Stimulated activated CD4-positive, alpha-beta T cell treated with anti-CD3 and anti-CD28 coated beads, Interleukin-12 subunit alpha, Interleukin-12 subunit beta, amount 100 ng/mL, for 4 hours (primary cell): ENCODE results near the gene FIP1L1.

Experiments
- DNase-seq: peaks from one replicate; pipeline ENCODE4 v3.0.0-alpha.2; 2020

FIP1L1 gene

GRCh38 chr4:53477636-53478035 is 100.2 kb downstream of the FIP1L1 start:
- no peak for DNase-seq

DNA sequence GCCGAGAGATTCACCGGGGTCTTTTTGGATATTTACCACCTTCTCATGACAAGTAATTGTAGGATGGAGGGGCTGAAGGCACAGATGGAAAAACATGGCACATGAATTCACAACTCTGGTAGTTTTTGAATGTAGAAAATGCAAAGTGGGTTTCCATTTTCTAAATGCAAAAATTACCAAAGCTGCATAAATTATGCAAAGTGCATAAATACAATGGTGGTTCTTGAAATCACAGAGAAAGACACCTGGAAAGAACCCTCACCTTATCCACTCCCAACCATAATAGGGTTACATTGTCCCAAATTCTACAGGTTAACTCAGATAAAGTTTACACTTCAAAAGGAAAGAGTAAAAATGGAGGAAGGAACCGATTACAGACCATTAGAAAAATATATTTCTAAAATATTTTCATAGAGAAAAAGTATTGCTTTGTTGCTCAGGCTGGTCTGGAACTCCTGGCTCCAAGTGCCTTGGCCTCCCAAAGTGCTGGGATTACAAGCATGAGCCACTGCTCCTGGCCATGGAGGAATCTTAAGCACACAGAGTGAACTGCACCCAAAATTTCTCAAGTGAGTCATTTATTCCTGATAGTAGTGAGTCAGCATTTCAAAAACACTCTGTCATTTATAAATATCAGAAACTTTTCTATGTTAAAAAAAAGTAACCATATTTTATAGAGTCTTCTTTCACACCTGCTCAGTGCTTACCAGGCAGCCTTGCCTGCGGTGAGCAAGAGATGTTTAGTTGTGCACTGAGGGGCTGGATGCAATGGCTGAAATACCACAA is 101.4 kb downstream of the FIP1L1 start:
- DNase-seq = no peak

GRCh38 chr4:53479736-53480525 is 102.5 kb downstream of the FIP1L1 start:
- DNase-seq = no peak

- no peak for DNase-seq
Observed at GRCh38 chr4:53480909-53481308, 103.5 kb downstream of the FIP1L1 start.

- no peak for DNase-seq
Observed at GRCh38 chr4:53481586-53481985, 104.1 kb downstream of the FIP1L1 start.

- no peak for DNase-seq
Observed at GRCh38 chr4:53483250-53483649, 105.8 kb downstream of the FIP1L1 start.

GRCh38 chr4:53484911-53485657 is 107.6 kb downstream of the FIP1L1 start:
- no peak for DNase-seq

GRCh38 chr4:53485658-53486040 is 108.2 kb downstream of the FIP1L1 start:
- DNase-seq = no peak

DNA sequence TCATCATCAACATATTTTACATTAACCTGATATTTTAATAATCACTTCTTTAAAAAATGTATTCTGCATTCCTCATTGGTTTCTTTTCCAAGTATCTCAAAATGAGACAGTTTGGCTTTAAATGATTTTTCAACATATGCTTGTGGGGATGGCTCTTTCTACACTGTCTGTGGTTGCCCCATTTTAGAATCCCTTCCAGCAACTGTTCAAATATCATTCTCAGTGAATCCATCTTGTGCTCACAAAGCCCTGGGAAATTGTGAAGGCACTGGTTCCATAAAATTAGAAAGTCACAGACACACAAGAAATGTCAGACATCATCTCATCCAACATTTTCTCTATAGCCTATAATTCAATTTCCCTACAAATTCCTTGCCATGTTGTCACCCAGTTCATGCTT is 110.3 kb downstream of the FIP1L1 start:
- no peak for DNase-seq

GRCh38 chr4:53489279-53489889 is 111.9 kb downstream of the FIP1L1 start:
- no peak for DNase-seq

DNA sequence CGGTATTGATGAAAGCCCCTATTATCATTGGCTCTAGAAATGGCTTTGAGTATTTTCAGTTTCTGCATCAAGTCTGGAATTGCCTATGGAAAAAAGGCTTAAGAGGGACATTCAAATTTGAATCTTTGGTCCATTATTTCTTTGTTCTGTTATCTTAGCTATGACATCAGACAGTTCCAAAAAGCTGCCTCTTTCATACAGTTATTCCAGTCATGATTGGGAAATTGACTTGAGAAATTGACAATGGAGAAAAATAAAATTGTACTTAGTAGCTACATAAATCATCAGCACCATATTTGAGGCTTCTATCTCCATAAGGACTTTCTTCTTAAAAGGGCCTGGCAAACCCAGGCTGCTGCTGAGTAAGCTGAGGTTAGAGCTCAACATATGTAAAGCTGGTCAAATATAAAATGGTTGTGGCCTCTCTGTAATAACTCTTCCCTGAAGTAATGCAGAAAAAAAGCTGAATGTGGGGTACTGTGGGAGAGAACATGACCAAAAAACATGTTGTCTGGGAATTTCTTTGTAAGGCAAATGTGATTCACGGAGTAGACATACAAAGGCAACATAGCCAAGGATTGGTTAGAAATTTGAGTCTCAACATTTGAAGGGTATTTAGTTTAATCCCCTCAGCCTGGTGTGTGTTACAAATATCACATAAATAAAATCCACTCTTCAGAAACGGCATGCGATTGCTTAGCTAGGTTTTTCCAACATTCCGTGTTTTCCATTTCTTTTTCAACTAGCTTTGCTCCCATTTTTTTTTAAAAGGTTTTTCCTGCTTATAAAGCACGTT is 112.9 kb downstream of the FIP1L1 start:
- DNase-seq = no peak

GRCh38 chr4:53490965-53491622 is 113.7 kb downstream of the FIP1L1 start:
- no peak for DNase-seq

- no peak for DNase-seq
Observed at GRCh38 chr4:53494851-53495250, 117.4 kb downstream of the FIP1L1 start.

DNA sequence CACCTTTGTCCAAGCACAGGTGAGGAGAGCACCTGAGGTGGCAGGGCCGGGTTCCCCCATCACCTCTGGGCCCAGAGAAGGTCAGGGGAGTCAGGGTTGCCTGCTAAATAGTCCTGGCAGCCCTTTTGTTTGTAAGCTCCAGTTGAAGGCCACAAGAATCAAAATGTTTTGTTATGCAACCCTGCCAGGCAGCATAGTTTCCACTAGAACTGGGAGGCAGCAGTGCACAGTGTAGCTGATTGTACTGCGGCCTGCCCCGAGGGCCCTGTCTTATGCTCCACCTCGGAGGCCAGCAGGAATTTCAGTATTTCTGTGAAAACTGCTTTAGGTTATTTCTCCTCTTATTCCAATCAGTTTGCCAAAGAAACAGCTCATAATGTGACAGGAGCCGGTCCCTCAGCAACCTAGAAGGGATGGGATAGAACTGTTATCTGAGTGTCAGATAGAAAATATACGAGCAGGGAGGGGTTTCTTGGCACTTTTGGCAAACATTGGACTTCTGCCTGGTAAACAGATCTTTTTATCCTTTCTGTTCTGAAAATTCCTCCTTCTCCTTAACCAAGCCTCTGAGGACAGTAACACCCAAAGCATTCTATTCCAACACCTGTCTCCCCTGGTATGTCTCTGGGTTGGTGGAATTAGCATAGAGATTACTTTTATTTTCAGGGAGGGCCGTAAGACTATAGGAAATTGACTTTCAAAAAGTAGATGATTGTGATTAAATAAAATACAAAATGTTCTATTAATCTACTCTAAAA is 120.2 kb downstream of the FIP1L1 start:
- DNase-seq = no peak

DNA sequence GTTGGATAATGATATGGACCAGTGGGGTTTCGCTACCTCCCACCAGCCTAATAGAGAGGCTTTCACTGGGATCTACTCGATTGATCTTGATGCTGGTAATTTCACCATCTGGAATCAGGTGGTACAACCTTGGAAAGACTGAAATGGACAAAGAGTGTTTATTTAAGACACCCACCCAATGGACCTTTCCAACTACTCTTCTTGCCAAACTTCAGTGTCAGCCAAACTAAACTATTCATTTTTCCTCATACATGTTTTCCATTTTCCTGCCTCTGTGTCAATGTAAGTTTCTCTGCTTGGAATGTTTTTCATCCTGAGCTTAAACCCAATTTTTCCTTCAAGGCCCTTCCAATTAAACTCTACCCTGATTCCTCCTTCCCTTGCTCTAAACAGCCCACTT is 121.3 kb downstream of the FIP1L1 start:
- no peak for DNase-seq

DNA sequence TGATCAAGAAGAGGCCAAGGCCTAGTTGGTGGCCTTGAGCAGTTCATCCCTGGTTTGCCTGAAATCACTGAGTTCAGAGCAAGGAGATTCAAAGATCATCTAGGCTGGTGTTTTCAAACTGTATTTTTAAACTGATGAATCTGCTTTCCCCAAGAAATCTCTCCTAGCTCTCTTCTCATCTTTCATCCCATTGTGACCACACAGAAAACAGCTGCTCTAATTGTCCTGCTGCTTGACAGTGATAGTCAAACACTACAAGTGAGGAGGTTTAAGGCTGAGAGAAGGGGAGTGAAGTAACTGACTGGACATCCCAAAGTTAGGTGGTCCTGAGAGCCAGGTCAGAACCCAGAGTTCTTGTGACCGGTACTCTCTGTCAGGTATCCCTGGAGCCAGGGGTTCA is 122.3 kb downstream of the FIP1L1 start:
- no peak for DNase-seq

DNA sequence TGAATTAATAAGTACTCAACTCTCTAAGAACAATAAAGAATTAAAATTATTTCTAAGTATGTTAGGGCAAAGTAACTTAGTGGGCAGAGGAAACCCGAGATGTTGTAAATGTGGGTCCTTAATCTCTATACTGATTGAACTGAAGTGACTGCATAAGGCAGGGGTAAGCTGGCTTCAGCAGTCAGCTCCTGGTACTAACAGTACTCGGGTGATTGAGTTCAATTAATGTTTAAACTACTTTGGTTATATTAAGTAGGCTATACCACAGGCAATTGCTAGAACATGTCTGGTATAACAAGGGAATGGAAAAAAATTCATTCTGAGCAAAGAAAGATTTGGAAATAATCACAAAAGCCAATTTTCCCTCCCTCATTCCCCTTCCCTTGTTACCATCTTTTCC is 123.1 kb downstream of the FIP1L1 start:
- DNase-seq = no peak

DNA sequence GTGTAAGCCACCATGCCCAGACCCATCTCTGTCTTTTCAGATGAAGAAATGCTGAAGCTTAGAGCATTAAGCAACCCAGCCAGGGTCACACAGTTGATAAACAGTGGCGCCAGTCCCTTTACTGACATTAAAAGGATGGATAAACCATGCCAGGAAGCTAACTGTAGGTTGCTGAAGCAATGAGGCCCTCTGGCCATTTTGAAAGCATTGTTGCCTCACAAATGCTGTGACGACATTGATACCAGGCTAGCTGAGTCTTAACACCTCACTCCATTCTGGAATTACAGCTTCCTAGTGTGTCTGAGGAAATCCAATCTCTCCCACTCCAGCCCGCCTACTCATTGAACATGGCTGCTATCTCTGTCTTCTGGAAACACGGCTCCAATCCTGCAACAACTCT is 124.1 kb downstream of the FIP1L1 start:
- no peak for DNase-seq

DNA sequence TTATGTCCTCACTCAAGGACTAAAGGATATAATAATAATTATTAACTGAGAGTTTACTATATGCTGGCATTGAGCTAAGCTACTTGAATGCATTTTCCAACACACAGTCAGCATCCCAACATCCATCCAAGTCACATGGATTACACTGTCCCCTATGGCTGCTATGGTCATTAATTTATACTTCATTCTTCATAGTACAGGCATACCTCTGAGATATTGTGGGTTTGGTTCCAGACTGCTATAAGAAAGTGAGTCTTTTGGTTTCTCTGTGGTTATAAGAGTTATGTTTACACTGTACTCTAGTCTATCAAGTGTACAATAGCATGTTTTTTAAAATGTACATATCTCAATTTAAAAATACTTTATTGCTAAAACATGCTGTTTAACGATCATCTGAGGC is 124.7 kb downstream of the FIP1L1 start:
- no peak for DNase-seq

DNA sequence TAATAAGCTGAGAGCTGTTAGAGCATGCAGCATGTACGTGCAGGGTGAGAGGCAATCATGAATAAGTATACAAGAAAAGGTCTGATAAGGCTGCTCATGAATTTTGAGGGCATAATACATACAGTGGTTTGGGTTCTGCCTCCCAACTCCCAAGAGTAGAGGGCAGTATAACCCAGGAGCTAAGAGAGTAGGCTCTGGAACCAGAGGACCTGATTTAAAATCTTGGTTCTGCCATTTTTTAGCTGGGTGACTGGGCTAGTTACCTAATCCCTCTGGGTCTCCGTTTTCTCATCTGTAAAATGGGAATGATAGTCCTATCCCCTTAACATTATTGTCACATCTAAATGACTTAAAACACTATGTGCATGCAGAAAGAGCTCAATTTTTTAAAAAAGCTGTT is 128.5 kb downstream of the FIP1L1 start:
- DNase-seq = no peak

DNA sequence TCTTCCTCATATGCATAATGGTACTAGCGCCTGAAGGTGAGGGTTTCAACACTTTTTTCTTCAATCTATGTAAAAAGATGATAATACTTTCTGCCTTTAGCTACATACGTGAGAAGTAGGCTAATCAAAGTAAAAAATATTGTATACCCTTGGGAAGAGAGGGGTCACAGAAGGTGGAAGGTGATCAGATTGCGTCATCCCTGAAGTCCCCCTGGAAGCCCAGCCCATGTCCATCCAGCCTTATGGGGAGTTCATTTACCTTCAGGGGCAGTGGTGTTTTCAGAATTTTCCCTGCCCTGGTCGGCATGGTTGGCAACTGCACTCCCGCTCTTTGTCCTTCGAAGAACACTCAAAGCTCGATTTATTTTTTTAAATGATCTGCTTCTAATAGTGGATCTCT is 129.6 kb downstream of the FIP1L1 start:
- DNase-seq = no peak
